HEK293T (cell line): ENCODE measurements around the gene MPHOSPH10.

Experiments
- CTCF ChIA-PET: fragments of 350-600 bp; formaldehyde crosslinking; extraction: SDS; loops from one replicate; lab custom pipeline; 2021; ENCODE audit warnings: antibody characterized with exemption, inconsistent platforms; lab: Yijun Ruan, JAX
- POLR2A ChIA-PET: fragments of 350-600 bp; formaldehyde crosslinking; extraction: SDS; loops from one replicate; lab custom pipeline; 2020; ENCODE audit warnings: antibody characterized with exemption, inconsistent platforms; lab: Yijun Ruan, JAX
- DNase-seq: peaks from one replicate; pipeline ENCODE4 v3.0.0; 2012; ENCODE audit warnings: mixed read lengths; ENCODE audit errors: extremely low spot score
- ARNT ChIP-seq: fragments of 450-650 bp; IDR thresholded peaks from 2 replicates; pipeline ENCODE4 v1.6.1; 2017; ENCODE audit warnings: mild to moderate bottlenecking
- BHLHE40 ChIP-seq: fragments of 450-650 bp; IDR thresholded peaks from 2 replicates; pipeline ENCODE4 v1.6.1; 2016; ENCODE audit warnings: mild to moderate bottlenecking, moderate library complexity, borderline replicate concordance
- CTBP1 ChIP-seq: fragments of 450-650 bp; IDR thresholded peaks from 2 replicates; pipeline ENCODE4 v1.6.1; 2016; ENCODE audit warnings: borderline replicate concordance
- ELF4 ChIP-seq: fragments of 450-650 bp; IDR thresholded peaks from 2 replicates; pipeline ENCODE4 v1.6.1; 2017; ENCODE audit warnings: antibody characterized with exemption
- FOXA1 ChIP-seq: fragments of 450-650 bp; IDR thresholded peaks from 2 replicates; pipeline ENCODE4 v1.6.1; 2016; ENCODE audit warnings: mild to moderate bottlenecking
- FOXK2 ChIP-seq: fragments of 450-650 bp; IDR thresholded peaks from 2 replicates; pipeline ENCODE4 v1.6.1; 2016; ENCODE audit warnings: mild to moderate bottlenecking
- FOXM1 ChIP-seq: fragments of 450-650 bp; IDR thresholded peaks from 2 replicates; pipeline ENCODE4 v1.6.1; 2017; ENCODE audit warnings: mild to moderate bottlenecking, borderline replicate concordance
- HDGF ChIP-seq: fragments of 450-650 bp; IDR thresholded peaks from 2 replicates; pipeline ENCODE4 v1.6.1; 2017; ENCODE audit warnings: antibody characterized with exemption, borderline replicate concordance
- L3MBTL2 ChIP-seq: fragments of 450-650 bp; conservative IDR thresholded peaks from 2 replicates; pipeline ENCODE4 v1.6.1; 2016; ENCODE audit warnings: mild to moderate bottlenecking
- LEF1 ChIP-seq: fragments of 450-650 bp; IDR thresholded peaks from 2 replicates; pipeline ENCODE4 v1.6.1; 2017; ENCODE audit warnings: mild to moderate bottlenecking, borderline replicate concordance
- NFRKB ChIP-seq: fragments of 450-650 bp; IDR thresholded peaks from 2 replicates; pipeline ENCODE4 v1.6.1; 2016; ENCODE audit warnings: mild to moderate bottlenecking, moderate library complexity
- SP1 ChIP-seq: fragments of 450-650 bp; IDR thresholded peaks from 2 replicates; pipeline ENCODE4 v1.6.1; 2017
- SUZ12 ChIP-seq: fragments of 450-650 bp; IDR thresholded peaks from 2 replicates; pipeline ENCODE4 v1.6.1; 2016; ENCODE audit warnings: mild to moderate bottlenecking
- TARDBP ChIP-seq: fragments of 450-650 bp; IDR thresholded peaks from 2 replicates; pipeline ENCODE4 v1.6.1; 2016
- ZNF384 ChIP-seq: fragments of 450-650 bp; IDR thresholded peaks from 2 replicates; pipeline ENCODE4 v1.6.1; 2016
- TF ChIP-seq, protein P1 (sequence below): fragments of 450-650 bp; IDR thresholded peaks from 2 replicates; pipeline ENCODE4 v1.6.1; 2016

MPHOSPH10 gene

DNA sequence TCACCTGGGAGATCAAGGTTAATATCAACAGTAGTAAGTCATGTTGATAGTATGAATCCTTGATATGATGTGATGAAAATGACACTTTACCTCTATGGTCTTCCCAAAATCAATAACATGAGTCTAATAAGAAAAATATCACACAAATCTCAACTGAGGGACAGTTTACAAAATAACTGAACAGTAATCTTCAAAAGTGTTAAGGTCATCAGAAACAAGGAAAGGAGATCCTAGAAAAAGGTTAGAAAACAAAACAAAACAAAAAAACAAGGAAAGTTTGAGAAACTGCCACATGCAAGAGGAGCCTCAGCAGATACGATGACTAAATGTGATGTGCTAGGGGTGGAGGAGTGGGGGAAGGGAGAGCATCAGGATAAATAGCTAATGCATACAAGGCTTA is 16.6 kb upstream of the MPHOSPH10 start:
- ChIA-PET POLR2A (no interaction called here), CTCF (interaction anchor here (0.7 to 1.0 kb wide), 2 partner anchors 13 to 153 kb away, joined by 3 read pairs; no protein-coding TSS in a partner anchor)
- TF ChIP-seq HDGF, result no peak
- TF ChIP-seq FOXM1, result no peak
- TF ChIP-seq ZNF384, result no peak
- TF ChIP-seq L3MBTL2, result no peak
- TF ChIP-seq SP1, result no peak
- no peak for TF ChIP-seq CTBP1
- TF ChIP-seq, protein P1, sequence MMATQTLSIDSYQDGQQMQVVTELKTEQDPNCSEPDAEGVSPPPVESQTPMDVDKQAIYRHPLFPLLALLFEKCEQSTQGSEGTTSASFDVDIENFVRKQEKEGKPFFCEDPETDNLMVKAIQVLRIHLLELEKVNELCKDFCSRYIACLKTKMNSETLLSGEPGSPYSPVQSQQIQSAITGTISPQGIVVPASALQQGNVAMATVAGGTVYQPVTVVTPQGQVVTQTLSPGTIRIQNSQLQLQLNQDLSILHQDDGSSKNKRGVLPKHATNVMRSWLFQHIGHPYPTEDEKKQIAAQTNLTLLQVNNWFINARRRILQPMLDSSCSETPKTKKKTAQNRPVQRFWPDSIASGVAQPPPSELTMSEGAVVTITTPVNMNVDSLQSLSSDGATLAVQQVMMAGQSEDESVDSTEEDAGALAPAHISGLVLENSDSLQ, result no peak
- TF ChIP-seq LEF1, result no peak
- no peak for DNase-seq

GRCh38 chr2:71117063-71117462 is 13.4 kb upstream of the MPHOSPH10 start:
- no peak for DNase-seq
- POLR2A ChIA-PET, result no interaction called here
- TF ChIP-seq NFRKB (no peak), ZNF384 (no peak), CTBP1 (no peak), FOXA1 (no peak), ARNT (no peak), HDGF (no peak), LEF1 (no peak), L3MBTL2 (no peak), SUZ12 (no peak), ELF4 (no peak), FOXK2 (no peak), BHLHE40 (no peak)
- CTCF ChIA-PET, result no interaction called here

- CTCF ChIA-PET, result no interaction called here
- no peak for DNase-seq
- POLR2A ChIA-PET, result interaction anchor here (1.5 kb wide), 1 partner anchor 53 kb away, joined by 3 read pairs; no protein-coding TSS in a partner anchor
- TF ChIP-seq, protein P1, result no peak
- TF ChIP-seq FOXK2, result no peak
- no peak for TF ChIP-seq LEF1
- no peak for TF ChIP-seq ARNT
- TF ChIP-seq SUZ12, result no peak
These were observed 10.2 kb upstream of the MPHOSPH10 start for GRCh38 chr2:71120195-71120594.

DNA sequence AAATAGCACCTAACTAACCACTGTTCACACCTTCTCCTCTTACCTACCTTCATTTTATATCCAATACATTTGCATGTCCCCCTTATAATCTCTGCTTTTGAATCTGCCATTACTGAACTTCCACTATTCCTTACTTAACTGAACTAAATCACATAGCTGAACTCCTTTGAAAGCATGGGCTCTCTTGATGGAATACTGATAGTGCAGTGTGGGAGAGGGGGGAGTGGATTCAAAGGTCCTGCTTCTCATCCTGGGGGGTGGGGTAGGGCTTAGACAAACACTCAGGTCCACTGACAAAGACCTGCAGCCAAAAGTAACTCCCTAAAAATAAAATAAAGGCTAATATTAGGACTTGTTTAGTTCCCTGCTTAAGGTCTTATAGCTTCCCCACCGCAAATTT is 9.0 kb upstream of the MPHOSPH10 start:
- ChIA-PET CTCF (no interaction called here), POLR2A (no interaction called here)
- TF ChIP-seq FOXA1 (no peak), NFRKB (no peak), L3MBTL2 (no peak), LEF1 (no peak), ELF4 (no peak), CTBP1 (no peak)
- DNase-seq, result no peak

DNA sequence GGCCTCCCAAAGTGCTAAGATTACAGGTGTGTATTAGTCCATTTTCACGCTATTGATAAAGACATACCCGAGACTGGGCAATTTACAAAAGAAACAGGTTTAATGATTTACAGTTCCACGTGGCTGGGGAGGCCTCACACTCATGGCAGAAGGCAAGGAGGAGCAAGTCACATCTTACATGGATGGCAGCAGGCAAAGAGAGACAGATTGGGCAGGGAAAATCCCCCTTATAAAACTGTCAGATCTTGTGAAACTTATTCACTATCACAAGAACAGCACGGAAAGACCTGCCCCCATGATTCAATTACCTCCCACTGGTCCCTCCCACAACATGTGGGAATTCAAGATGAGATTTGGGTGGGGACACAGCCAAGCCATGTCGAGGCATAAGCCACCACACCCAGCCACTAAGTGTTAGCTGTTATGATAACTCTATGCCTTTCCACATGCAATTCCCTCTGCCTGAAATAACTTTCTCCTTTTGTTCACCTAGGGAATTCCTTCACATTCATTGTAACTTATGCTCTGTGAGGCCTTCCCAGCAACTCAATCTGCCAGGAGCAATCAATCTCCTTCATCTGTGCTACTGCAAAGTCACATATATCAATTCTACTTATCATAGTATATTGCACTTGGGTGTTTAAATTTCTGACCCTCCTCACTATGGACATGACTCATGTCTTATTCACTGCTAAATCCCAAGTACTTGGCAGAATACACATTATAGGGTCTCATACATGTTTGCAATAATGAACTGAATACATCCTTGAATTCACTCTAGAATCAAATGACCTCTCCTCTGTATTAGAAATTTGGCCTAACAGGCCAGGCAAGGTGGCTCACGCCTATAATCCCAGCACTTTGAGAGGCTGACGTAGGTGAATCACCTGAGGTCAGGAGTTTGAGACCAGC is 7.8 kb upstream of the MPHOSPH10 start:
- no peak for TF ChIP-seq BHLHE40
- TF ChIP-seq FOXA1, result no peak
- no peak for TF ChIP-seq FOXM1
- TF ChIP-seq TARDBP, result no peak
- TF ChIP-seq CTBP1, result no peak
- TF ChIP-seq NFRKB, result no peak
- TF ChIP-seq LEF1, result no peak
- no peak for TF ChIP-seq ELF4
- TF ChIP-seq, protein P1, result no peak
- TF ChIP-seq ARNT, result no peak
- no peak for TF ChIP-seq L3MBTL2
- no peak for TF ChIP-seq SUZ12
- TF ChIP-seq ZNF384, result no peak
- no peak for TF ChIP-seq FOXK2
- no peak for TF ChIP-seq SP1
- no peak for TF ChIP-seq HDGF
- ChIA-PET POLR2A (no interaction called here), CTCF (no interaction called here)
- no peak for DNase-seq

- no peak for DNase-seq
- POLR2A ChIA-PET, result interaction anchor here (1.5 kb wide), 1 partner anchor 58 kb away, joined by 7 read pairs; the partner anchor contains the start of gene NAGK
- no peak for TF ChIP-seq L3MBTL2
These were observed 4.7 kb upstream of the MPHOSPH10 start for GRCh38 chr2:71125506-71126294.

More at GRCh38 chr2:71125506-71126294, 4.7 kb upstream of the MPHOSPH10 start:
- CTCF ChIA-PET, result no interaction called here
